Measurements from ENCODE around the gene CPNE2.

- TF ChIP-seq POLR2A (IDR thresholded peaks at IDR 0.05; ENCODE audit: low read depth) (no peak), CTCF (IDR thresholded peaks at IDR 0.05) (no peak), POLR2AphosphoS5 (IDR thresholded peaks at IDR 0.05) (no peak), EP300 (IDR thresholded peaks at IDR 0.05) (no peak)
Measured at GRCh38 chr16:57108432-57108831, 16.0 kb downstream of the CPNE2 start.
